ENCODE results near the gene ENGASE.

DNA sequence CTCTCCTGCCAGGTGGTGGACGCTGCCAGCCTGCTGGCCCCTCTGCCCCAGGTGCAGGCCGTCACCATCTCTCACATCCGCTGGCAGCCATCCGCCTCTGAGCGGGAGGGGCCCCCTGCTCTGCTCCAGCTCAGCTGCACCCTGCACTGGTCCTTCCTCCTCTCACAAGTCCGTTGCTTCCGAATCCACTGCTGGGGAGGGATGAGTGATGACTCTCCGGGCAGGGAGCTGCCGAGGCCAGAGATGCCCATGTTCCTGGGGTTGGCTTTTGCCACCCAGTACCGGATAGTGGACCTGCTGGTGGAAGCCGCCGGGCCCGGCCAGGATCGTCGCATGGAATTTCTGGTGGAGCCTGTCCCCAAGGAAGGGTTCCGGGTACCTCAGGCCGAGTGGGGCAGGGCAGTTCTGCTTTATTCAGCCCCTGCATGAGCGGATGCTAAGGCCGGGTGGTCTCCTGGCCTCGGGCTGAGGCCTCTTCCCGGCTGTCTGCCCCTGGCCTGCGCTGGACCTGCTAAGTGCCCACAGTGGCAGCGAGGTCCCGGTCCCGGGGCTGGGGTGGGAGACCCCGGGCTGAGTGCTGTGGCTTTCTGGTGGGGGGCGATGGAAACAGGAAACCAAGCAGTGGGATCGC, 11.4 kb downstream of the ENGASE start:
- TF ChIP-seq FOSL1 (IDR thresholded peaks at IDR 0.05; ENCODE audit: insufficient read depth, low read depth, low read length) = no peak
- no peak for TF ChIP-seq ZNF274 (IDR thresholded peaks at IDR 0.05; ENCODE audit: borderline replicate concordance, extremely low read depth, low read length)
- no peak for TF ChIP-seq RBBP5 (IDR thresholded peaks at IDR 0.05; ENCODE audit: borderline replicate concordance, low read depth, low read length)
- TF ChIP-seq CTCF (IDR thresholded peaks at IDR 0.05; ENCODE audit: control extremely low read depth in 1 of 3, insufficient read depth in 1 of 3, low read depth in 1 of 3, low read length in 3 of 3) = no peak
- TF ChIP-seq ASH2L (IDR thresholded peaks at IDR 0.05; ENCODE audit: low read length) = no peak
- TF ChIP-seq EGR1 (IDR thresholded peaks at IDR 0.05; ENCODE audit: borderline replicate concordance, low read depth, low read length) = no peak
- no peak for TF ChIP-seq JUN (IDR thresholded peaks at IDR 0.05; ENCODE audit: low read depth, low read length)
